Naive thymus-derived CD4-positive, alpha-beta T cell (primary cell): ENCODE results near the gene DNAAF8. TPM values are rescaled to one million over a fixed set of nuclear protein-coding genes. Genes with fewer than 3 reads are reported as not detected.

Source experiments
- ATAC-seq: fragments of 150-1000 bp; cut with Tn5 transposase; 2 replicates; pipeline ENCODE4 v1.10.0; 2021; ENCODE audit warnings: mild to moderate bottlenecking, moderate library complexity
- CTCF ChIA-PET: fragments of 350-600 bp; sonication (Branson Sonifier 250); formaldehyde crosslinking; loops from one replicate; lab custom pipeline; 2021; ENCODE audit warnings: antibody characterized with exemption; lab: Charles Lee
- POLR2A ChIA-PET: fragments of 350-600 bp; sonication (Branson Sonifier 250); formaldehyde crosslinking; loops from one replicate; lab custom pipeline; 2021; ENCODE audit warnings: antibody characterized with exemption, inconsistent platforms; lab: Charles Lee
- DNase-seq, 9 donors: peaks; one replicate each; pipeline versions ENCODE4 v3.0.0 to v3.0.0-alpha.2; 2020 to 2022; ENCODE audit warnings: mixed read lengths in 1 of 9
- H3K27ac ChIP-seq: one replicate; pipeline ENCODE4 v1.7.0; 2013; ENCODE audit warnings: mild to moderate bottlenecking, low read depth, low read length, moderate library complexity
- H3K27me3 ChIP-seq, 2 donors: one replicate each; pipeline ENCODE4 v1.7.0; 2013; ENCODE audit warnings: low read length in 2 of 2, mild to moderate bottlenecking in 2 of 2, moderate library complexity in 2 of 2; ENCODE audit not compliant: control insufficient read depth in 2 of 2, insufficient read depth in 2 of 2
- H3K36me3 ChIP-seq, 3 experiments: 1 replicate in 2 of 3; 2 replicates in 1 of 3; pipeline ENCODE4 v1.7.0; 2013; ENCODE audit warnings: low read length in 3 of 3, mild to moderate bottlenecking in 3 of 3, moderate library complexity in 1 of 3; ENCODE audit not compliant: insufficient read depth in 3 of 3, control insufficient read depth in 2 of 3
- H3K4me1 ChIP-seq, 2 donors: one replicate each; pipeline ENCODE4 v1.7.0; 2013; ENCODE audit warnings: low read length in 2 of 2, mild to moderate bottlenecking in 2 of 2, moderate library complexity in 1 of 2; ENCODE audit not compliant: control insufficient read depth in 2 of 2, insufficient read depth in 2 of 2
- H3K4me3 ChIP-seq: 2 replicates; pipeline ENCODE4 v1.7.0; 2013; ENCODE audit warnings: mild to moderate bottlenecking, low read length
- H3K9me3 ChIP-seq, 3 experiments: 1 replicate in 2 of 3; 2 replicates in 1 of 3; pipeline ENCODE4 v1.7.0; 2013; ENCODE audit warnings: low read length in 3 of 3; ENCODE audit not compliant: control insufficient read depth in 2 of 3
- H3K27ac Mint-ChIP-seq, 9 donors: one replicate each; pipeline ENCODE4 v1.8.0; 2020 to 2022; ENCODE audit warnings: mixed read lengths in 9 of 9, mild to moderate bottlenecking in 8 of 9, moderate library complexity in 5 of 9, inconsistent platforms in 2 of 9
- H3K27me3 Mint-ChIP-seq, 5 donors: one replicate each; pipeline ENCODE4 v1.8.0; 2021 to 2022; ENCODE audit warnings: mixed read lengths in 5 of 5, mild to moderate bottlenecking in 1 of 5
- H3K36me3 Mint-ChIP-seq, 5 donors: one replicate each; pipeline ENCODE4 v1.8.0; 2020 to 2022; ENCODE audit warnings: mixed read lengths in 5 of 5, mild to moderate bottlenecking in 3 of 5, inconsistent platforms in 1 of 5
- H3K4me1 Mint-ChIP-seq, 7 donors: one replicate each; pipeline ENCODE4 v1.8.0; 2020 to 2022; ENCODE audit warnings: mixed read lengths in 7 of 7, mild to moderate bottlenecking in 3 of 7, inconsistent platforms in 1 of 7
- H3K4me3 Mint-ChIP-seq, 10 donors: one replicate each; pipeline ENCODE4 v1.8.0; 2020 to 2022; ENCODE audit warnings: mild to moderate bottlenecking in 10 of 10, mixed read lengths in 10 of 10, moderate library complexity in 6 of 10, inconsistent platforms in 2 of 10
- H3K9me3 Mint-ChIP-seq, 11 donors: one replicate each; pipeline ENCODE4 v1.8.0; 2020 to 2022; ENCODE audit warnings: mixed read lengths in 11 of 11, mild to moderate bottlenecking in 4 of 11, inconsistent platforms in 1 of 11, moderate library complexity in 1 of 11
- intact Hi-C, 2 donors: fragments of 100-400 bp; cut with micrococcal nuclease; formaldehyde crosslinking; loops; one replicate each; pipeline ENCODE4 v1.15.1; 2023
- polyA plus RNA-seq, 2 donors: library from polyadenylated mRNA; unstranded; fragments of 300-500 nt; fragmentation: Illumina TruSeq; gene quantifications; one replicate each; pipeline ENCODE4 v1.2.3, GENCODE V29; 2021
- total RNA-seq, 6 experiments: library from RNA in 5 of 6; stranded (reverse) in 5 of 6; gene quantifications; 1 replicate in 5 of 6; 2 replicates in 1 of 6; pipeline ENCODE4 v1.2.3 and lab custom pipeline; 2021 to 2026

The DNAAF8 gene
- total and polyA plus RNA-seq, 7 experiments from 2014 or later: 0.11 to 0.57 (median 0.29) TPM; not detected in 1

GRCh38 chr16:4760221-4760910 lies 26.0 kb downstream of the DNAAF8 start:
- intact Hi-C loops: loop anchor here in 1 of 2 donors (10.0 kb wide), 1 partner anchor 346 kb away; the partner anchor contains the start of gene CORO7
- H3K4me1 Mint-ChIP-seq: peaks cover 0 to 16% (median 9%) of the 10 kb centered on the region in 7 donors
- H3K4me3 Mint-ChIP-seq: no peak overlapping the region
- H3K36me3 Mint-ChIP-seq: peaks cover 4 to 35% (median 16%) of the 10 kb centered on the region in 5 donors
- H3K9me3 Mint-ChIP-seq: peaks cover 0 to 5% (median 0%) of the 10 kb centered on the region in 11 donors
- no peaks in the 10 kb centered on the region for H3K27me3 ChIP-seq
- H3K9me3 ChIP-seq: no peaks in the 10 kb centered on the region
- peaks cover 0 to 84% (median 24%) of the 10 kb centered on the region in 3 experiments for H3K36me3 ChIP-seq
- no peak overlapping the region for H3K27ac ChIP-seq
- peaks cover 0 to under 1% of the 10 kb centered on the region in 2 donors for H3K4me1 ChIP-seq
- no peak for DNase-seq
- ChIA-PET POLR2A (interaction anchor here (0.6 kb wide), 1 partner anchor 40 kb away, joined by 4 read pairs; no protein-coding TSS in a partner anchor), CTCF (no interaction called here)
- peak overlapping the region in 1 of 9 donors; percentile 81 for H3K27ac Mint-ChIP-seq
- H3K27me3 Mint-ChIP-seq: no peaks in the 10 kb centered on the region
- H3K4me3 ChIP-seq: no peak overlapping the region
- ATAC-seq: no peak

GRCh38 chr16:4762205-4762604 lies 27.9 kb downstream of the DNAAF8 start:
- H3K27ac ChIP-seq: no peak overlapping the region
- POLR2A ChIA-PET: no interaction called here
- intact Hi-C loops: loop anchor here in 1 of 2 donors (10.0 kb wide), 1 partner anchor 347 kb away; the partner anchor contains the start of gene CORO7
- H3K36me3 ChIP-seq: peaks cover 0 to 78% (median 24%) of the 10 kb centered on the region in 3 experiments
- no peak overlapping the region for H3K4me3 ChIP-seq
- H3K27me3 Mint-ChIP-seq: no peaks in the 10 kb centered on the region
- peaks cover 9 to 29% (median 17%) of the 10 kb centered on the region in 7 donors for H3K4me1 Mint-ChIP-seq
- CTCF ChIA-PET: no interaction called here
- peaks cover 10 to 12% of the 10 kb centered on the region in 2 donors for H3K4me1 ChIP-seq
- no peaks in the 10 kb centered on the region for H3K9me3 Mint-ChIP-seq
- DNase-seq (no peak), ATAC-seq (no peak)
- no peaks in the 10 kb centered on the region for H3K9me3 ChIP-seq
- H3K27me3 ChIP-seq: no peaks in the 10 kb centered on the region
- peaks cover 0 to 24% (median 9%) of the 10 kb centered on the region in 5 donors for H3K36me3 Mint-ChIP-seq
- H3K4me3 Mint-ChIP-seq: no peak overlapping the region
- peak overlapping the region in 1 of 9 donors; percentile 14 for H3K27ac Mint-ChIP-seq

GRCh38 chr16:4763791-4764190 lies 29.5 kb downstream of the DNAAF8 start:
- no peak for ATAC-seq
- Histone ChIP-seq H3K36me3 (peaks cover 0 to 65% (median 24%) of the 10 kb centered on the region in 3 experiments), H3K4me3 (no peak overlapping the region), H3K27me3 (no peaks in the 10 kb centered on the region), H3K9me3 (no peaks in the 10 kb centered on the region), H3K4me1 (peaks cover 17 to 19% of the 10 kb centered on the region in 2 donors), H3K27ac (no peak overlapping the region)
- Mint-ChIP-seq H3K9me3 (no peaks in the 10 kb centered on the region), H3K4me3 (peak overlapping the region in 3 of 10 donors; percentile 25 to 53 (median 35)), H3K27ac (peak overlapping the region in 3 of 9 donors; percentile 8 to 38 (median 12)), H3K27me3 (no peaks in the 10 kb centered on the region), H3K4me1 (peaks cover 22 to 43% (median 30%) of the 10 kb centered on the region in 7 donors), H3K36me3 (peaks cover 0 to 18% (median 9%) of the 10 kb centered on the region in 5 donors)
- intact Hi-C loops: loop anchor here in 1 of 2 donors (10.0 kb wide), 1 partner anchor 349 kb away; the partner anchor contains the start of gene CORO7
- CTCF ChIA-PET: no interaction called here
- POLR2A ChIA-PET: no interaction called here
- no peak for DNase-seq

- Histone ChIP-seq H3K9me3 (no peaks in the 10 kb centered on the region), H3K4me3 (peak overlapping the region; percentile 82), H3K27ac (peak overlapping the region; percentile 84), H3K4me1 (peaks cover 17 to 19% of the 10 kb centered on the region in 2 donors), H3K27me3 (no peaks in the 10 kb centered on the region), H3K36me3 (peaks cover 0 to 45% (median 12%) of the 10 kb centered on the region in 3 experiments)
- DNase-seq: no peak
- intact Hi-C loops: loop anchor here (2.0 to 10.0 kb wide), 3 partner anchors 73 to 351 kb away; partner anchors contain the start of genes CORO7 (in 1 of the 2) and NUDT16L1 (in 1 of the 2)
- Mint-ChIP-seq H3K27me3 (no peaks in the 10 kb centered on the region), H3K36me3 (peaks cover 0 to 5% (median 0%) of the 10 kb centered on the region in 5 donors), H3K27ac (peak overlapping the region; percentile 49 to 95 (median 90)), H3K4me1 (peaks cover 24 to 53% (median 34%) of the 10 kb centered on the region in 7 donors), H3K9me3 (no peaks in the 10 kb centered on the region), H3K4me3 (peak overlapping the region; percentile 83 to 93 (median 90))
- no peak for ATAC-seq
- ChIA-PET CTCF (interaction anchor here (1.8 kb wide), 1 partner anchor 31 kb away, joined by 8 read pairs; the partner anchor contains the start of genes ANKS3 and DNAAF8), POLR2A (interaction anchor here (1.0 to 4.0 kb wide), 5 partner anchors 8 to 150 kb away, joined by 4 to 41 read pairs (median 16); partner anchors contain the start of genes ANKS3, DNAAF8, ROGDI and UBALD1)
Observed at GRCh38 chr16:4765511-4766474, 31.5 kb downstream of the DNAAF8 start.

- peaks cover 0 to 36% (median 10%) of the 10 kb centered on the region in 3 experiments for H3K36me3 ChIP-seq
- ChIA-PET POLR2A (interaction anchor here (0.5 to 4.0 kb wide), 7 partner anchors 9 to 151 kb away, joined by 3 to 41 read pairs (median 16); partner anchors contain the start of genes ANKS3, DNAAF8, ROGDI and UBALD1), CTCF (interaction anchor here (1.8 kb wide), 1 partner anchor 33 kb away, joined by 8 read pairs; the partner anchor contains the start of genes ANKS3 and DNAAF8)
- H3K9me3 ChIP-seq: no peaks in the 10 kb centered on the region
- Mint-ChIP-seq H3K4me1 (peaks cover 24 to 49% (median 34%) of the 10 kb centered on the region in 7 donors), H3K27ac (peak within 1 kb of the TSS; percentile 86 to 96 (median 92)), H3K36me3 (peaks cover 0 to 4% (median 0%) of the 10 kb centered on the region in 5 donors), H3K9me3 (no peaks in the 10 kb centered on the region), H3K4me3 (peak within 1 kb of the TSS; percentile 90 to 94 (median 92)), H3K27me3 (no peaks in the 10 kb centered on the region)
- intact Hi-C loops: loop anchor here (1.0 to 10.0 kb wide), 9 partner anchors 33 to 352 kb away; partner anchors contain the start of genes MGRN1 (in 2 of the 2), ANKS3 (in 1 of the 2), CDIP1 (in 1 of the 2) and CORO7 (in 1 of the 2)
- peak; percentile 90 to 98 (median 92) for DNase-seq
- ATAC-seq: peak; percentile 99
- H3K4me1 ChIP-seq: peaks cover 17 to 19% of the 10 kb centered on the region in 2 donors
- H3K27ac ChIP-seq: peak within 1 kb of the TSS; percentile 84
- H3K27me3 ChIP-seq: no peaks in the 10 kb centered on the region
- peak within 1 kb of the TSS; percentile 82 for H3K4me3 ChIP-seq
Observed at GRCh38 chr16:4766875-4767628, 32.7 kb downstream of the DNAAF8 start, which contains the start of gene ZNF500. Gene ZNF500 (minus strand): TSS chr16:4767162. CDS start chr16:4765978, 1,184 bp downstream.
